GM18907 (cell line): ENCODE results near the gene DYNLRB1.
"Not testable (repeated sequence)": the region's sequence is repeated elsewhere in the genome, so short reads cannot be mapped to it uniquely, and the experiment has no call there.

Experiments
- ATAC-seq: cut with Tn5 transposase; IDR thresholded peaks from one replicate; pipeline ENCODE4 v1.9.1; 2021; ENCODE audit warnings: mild to moderate bottlenecking, moderate library complexity; ENCODE audit not compliant: unreplicated experiment

DYNLRB1 gene

DNA sequence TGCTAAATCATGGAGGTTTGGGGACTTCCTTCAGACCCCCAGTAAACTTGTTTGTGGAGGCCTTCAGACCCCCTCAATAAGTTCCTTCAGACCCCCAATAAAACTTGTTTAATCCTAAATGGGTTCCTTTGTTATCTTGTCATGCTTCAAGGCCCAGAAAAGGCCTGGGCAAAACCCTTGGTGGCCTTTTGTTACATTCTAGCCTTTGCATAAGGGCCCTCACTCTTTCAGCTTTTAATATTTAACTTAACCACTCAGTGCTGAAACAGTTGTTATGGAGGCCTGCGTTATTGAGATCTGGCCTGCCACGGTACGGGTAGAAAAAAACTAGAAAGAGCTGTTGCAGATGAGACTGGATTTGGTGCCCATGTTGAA, 4.3 kb upstream of the DYNLRB1 start:
- no peak for ATAC-seq

GRCh38 chr20:34512266-34512954, 3.8 kb upstream of the DYNLRB1 start:
- no peak for ATAC-seq

GRCh38 chr20:34512955-34513419, 3.2 kb upstream of the DYNLRB1 start:
- ATAC-seq = no peak

DNA sequence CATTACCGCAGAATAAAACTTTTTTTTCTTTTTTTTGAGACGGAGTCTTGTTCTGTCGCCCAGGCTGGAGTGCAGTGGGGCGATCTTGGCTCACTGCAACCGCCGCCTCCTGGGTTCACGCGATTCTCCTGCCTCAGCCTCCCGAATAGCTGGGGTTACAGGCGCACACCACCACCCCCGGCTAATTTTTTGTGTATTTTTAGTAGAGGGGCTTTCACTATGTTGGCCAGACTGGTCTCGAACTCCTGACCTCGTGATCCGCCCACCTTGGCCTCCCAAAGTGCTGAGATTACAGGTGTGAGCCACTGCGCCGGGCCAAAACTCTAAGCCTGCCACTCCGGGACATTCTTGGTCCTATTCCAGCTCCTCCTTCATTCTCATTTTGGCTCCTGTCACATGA, 2.2 kb upstream of the DYNLRB1 start:
- ATAC-seq = not testable (repeated sequence)

DNA sequence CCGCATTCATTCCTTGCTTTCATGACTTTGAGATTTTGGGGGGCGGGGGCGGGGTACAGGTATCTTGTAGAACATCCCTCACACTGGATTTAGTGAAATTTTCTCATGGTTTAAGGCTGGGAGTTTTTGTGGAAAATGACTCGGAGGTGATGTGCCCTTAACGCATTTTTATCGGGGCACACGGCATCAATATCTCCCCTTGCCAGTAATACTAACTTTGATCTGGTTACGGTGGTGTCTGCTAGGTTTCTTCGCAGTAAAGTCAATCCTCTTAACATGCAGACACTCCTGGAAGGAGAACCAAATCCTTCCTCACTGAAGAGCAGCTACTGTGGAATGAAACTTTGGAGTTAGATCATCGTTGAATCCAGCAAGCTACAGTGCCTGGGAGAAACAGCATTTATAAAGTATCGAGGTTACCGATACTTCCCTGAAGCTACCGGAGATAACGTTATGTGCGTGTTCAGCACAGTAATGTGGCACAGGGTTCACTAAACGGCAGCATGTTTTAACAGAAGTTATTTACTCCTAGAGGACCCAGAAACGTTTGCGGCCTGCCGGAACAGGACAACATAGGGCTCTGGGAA, 1.2 kb upstream of the DYNLRB1 start:
- ATAC-seq = peak; percentile 12

- ATAC-seq = peak; percentile 56
Measured at GRCh38 chr20:34515484-34516246, 557 bp upstream of the DYNLRB1 start.

- no peak for ATAC-seq
Measured at GRCh38 chr20:34517114-34517505, 888 bp downstream of the DYNLRB1 start.

DNA sequence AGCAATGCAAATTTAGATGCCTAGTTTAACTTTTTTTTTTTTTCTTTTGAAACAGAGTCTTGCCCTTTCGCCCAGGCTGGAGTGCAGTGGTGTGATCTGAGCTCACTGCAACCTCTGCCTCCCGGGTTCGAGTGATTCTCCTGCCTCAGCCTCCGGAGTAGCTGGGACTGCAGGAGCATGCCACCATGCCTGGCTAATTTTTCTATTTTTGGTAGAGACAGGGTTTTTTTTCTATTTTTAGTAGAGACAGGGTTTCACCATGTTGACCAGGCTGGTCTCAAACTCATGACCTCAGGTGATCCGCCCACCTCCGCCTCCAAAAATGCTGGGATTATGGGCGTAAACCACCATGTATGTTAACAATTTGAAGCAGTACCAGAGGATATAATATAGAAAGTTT, 2.6 kb downstream of the DYNLRB1 start:
- ATAC-seq = not testable (repeated sequence)

DNA sequence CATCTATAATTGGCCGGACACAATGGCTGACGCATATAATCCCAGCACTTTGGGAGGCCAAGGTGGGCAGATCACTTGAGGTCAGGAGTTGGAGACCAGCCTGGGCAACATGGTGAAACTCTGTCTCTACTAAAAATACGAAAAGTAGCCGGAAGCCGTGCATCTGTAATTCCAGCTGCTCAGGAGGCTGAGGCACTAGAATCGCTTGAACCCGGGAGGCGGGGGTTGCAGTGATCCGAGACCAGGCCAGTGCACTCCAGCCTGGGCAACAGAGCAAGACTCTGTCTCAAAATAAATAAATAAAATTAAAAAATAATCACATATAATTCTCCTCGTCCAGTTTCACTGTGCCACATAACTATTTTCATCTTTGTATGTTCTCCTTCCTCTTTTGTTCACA, 3.6 kb downstream of the DYNLRB1 start:
- ATAC-seq = not testable (repeated sequence)

DNA sequence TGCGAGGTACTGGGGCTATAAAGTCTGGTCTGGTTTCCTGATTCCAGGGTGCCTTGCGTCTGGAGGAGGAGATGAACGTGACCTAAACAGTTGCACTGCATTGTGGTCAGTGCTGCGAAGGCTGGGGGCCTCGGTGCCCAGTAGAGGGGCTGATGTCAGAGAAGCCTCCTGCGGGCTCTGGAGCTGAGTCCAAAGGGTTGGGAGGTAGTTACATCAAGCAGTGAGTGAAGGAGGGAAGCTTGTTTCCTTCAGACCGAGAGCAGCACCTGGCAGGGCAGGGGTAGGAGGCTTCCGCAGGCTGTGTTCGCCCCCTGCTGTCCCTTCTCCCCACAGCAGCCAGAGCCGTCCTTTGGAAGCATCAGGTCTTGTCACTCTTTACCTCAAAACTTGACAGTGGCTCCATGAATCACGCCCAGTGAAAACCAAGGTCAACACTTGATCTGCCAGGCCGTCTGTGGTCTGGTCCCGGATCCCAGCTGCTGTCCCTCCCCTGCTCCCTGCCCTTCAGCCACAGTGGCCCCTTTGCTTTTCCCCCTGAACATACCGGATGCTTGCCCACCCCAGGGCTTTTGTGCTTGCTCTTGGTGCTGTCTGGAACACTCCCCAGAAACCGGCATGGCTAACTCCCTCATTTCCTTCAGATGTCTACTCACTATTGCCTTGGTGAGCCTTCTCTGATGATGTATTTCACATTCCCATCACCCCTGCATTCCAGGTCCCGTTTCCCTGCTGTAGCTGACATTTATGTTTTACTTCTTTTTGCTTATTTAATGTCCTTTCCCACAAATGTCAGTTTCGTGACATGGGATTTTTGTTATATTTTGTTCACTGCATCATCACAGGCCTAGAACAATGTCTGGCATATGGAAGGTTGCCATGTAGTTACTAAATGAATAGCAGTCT, 7.0 kb downstream of the DYNLRB1 start:
- ATAC-seq = no peak

DNA sequence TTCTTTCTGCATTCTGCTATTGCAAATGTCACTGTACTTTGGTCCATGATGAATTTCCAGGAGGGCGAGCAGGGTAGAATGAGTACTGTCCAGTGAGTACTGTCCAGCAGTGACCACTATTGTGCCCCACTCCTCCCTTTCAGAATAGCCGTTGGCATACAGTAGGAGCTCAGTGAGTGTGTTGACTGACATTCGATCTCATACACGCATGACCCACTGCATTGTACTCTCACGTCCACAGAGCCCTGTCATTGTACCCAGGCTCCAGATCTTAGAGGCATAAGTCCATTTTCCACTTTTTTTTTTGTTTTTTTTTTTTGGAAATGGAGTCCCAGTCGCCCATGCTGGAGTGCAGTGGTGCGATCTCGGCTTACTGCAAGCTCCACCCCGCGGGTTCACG, 8.2 kb downstream of the DYNLRB1 start:
- ATAC-seq = no peak

- no peak for ATAC-seq
Measured at GRCh38 chr20:34525342-34525708, 9.1 kb downstream of the DYNLRB1 start.

GRCh38 chr20:34525709-34526416, 9.6 kb downstream of the DYNLRB1 start:
- no peak for ATAC-seq

DNA sequence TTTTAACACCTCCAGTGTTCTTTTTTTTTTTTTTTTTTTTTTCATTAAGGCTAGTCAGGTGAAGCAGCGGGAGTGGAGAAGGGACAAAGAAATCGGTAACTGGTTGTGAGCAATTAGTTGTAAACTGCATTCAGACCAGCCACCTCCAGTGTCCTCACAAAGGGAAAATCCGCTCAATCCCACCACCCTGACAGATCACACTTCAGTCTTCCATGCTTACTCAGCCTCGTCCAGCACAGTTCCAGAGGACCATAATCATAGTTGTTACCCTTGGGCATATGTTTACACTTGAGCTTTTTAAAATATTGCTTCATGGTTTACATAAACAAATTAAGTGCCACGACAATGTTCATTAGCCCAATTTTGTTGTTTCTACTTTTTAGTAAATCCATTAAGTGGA, 10.2 kb downstream of the DYNLRB1 start:
- no peak for ATAC-seq

DNA sequence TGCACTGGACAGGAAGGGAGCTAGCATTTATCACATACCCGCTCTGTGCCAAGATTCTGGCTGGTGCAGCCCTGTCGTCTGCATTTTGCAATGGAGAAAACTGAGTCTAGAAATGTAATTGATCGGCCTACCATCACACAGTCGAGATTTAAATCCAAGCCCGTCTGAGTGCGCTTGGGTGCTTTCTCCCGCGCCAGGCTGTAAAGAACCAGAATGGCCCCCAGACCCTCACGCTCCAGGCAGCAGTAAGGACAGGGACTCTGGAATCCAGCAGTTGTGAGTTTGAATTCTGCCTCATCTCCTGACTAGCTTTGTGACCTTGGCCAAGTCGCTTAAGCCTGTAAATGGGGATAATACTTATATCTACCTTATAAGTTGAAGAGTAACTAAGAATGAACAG, 10.8 kb downstream of the DYNLRB1 start:
- no peak for ATAC-seq

DNA sequence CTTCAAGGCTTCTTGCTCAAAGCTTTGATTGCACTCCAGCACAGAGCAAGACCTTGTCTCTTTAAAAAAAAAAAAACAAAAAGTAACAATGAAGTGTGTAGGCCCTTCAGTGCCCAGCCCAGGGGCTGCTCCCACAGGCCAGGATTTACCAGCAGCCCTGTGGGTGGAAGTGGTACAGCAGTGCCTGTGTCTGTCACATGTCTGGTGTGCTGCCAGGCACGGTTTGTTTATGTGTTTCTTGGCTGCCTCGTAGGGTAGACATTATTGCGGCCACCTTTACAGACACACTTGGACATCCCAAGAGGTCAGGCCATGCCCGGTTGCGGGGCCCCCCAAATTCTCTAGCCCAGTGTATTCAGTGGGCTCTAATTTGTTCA, 12.7 kb downstream of the DYNLRB1 start:
- ATAC-seq = no peak

- no peak for ATAC-seq
Measured at GRCh38 chr20:34529742-34530141, 13.5 kb downstream of the DYNLRB1 start.

DNA sequence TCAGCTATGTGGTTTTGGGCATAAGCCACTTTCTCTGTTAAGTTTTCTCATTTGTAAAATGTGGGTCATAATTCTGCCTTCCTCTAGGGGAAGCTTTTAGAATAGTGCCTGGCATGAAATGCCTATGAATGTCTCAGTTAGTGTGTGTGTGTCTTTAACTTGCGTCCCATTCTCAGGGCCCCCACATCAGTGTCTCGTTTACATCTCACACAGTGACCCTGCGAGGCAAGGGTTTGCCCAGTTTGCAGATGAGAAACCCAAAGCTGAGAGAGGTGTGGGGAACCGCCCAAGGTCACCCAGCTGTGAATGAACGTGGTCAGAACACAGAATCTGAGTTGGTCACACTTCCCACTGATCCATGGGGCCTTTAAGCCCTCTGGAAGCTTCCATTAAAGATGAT, 14.1 kb downstream of the DYNLRB1 start:
- no peak for ATAC-seq

DNA sequence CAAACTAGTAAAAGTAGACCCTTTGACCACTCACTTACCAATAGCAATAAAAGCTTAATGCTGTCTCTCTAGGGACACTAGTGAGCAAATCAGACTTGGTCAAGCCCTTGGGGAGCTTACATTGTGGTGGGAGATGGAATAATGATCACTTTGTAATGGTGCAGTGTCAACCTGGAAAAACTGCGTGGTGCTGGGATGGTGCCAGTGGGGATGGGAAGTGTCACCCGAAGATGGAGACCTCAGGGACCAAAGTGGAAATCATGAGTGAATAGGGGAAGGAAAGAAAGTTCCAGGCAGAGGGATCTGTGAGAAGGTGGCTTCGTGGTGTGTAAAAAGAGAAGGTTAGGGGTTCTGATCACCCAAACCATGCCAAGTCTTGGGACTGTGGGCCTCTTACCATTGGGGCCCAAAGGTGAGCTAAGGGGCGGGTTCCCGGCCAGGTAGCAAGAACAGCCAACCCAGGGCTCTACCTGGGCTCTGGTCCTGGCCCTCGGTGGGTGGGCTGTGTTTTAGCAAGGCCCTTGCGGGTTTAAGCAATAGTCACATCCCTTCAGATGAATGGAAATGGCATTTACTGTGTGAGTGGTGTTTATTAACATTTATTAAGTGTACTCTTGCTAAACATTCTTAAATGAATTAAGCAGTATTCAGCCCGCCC, 15.5 kb downstream of the DYNLRB1 start:
- no peak for ATAC-seq

DNA sequence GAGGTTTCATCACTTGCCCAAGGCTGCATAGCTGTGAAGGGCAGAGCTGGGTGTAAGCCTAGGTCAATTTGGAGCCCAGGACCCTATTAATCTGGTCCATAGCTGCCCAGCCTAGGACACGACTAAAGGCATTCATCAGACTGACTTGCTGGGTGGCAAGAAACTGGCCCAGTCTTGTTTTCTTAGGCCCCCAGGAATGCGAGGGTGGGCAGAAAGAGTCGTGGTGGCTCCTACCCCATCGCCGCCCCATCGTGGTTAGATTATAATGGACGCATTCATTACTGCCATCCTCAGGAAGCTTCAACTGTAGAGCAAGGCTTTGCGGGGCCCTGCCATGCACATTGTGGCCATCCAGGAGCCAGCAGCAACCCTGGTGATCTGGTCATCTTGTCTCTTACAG, 16.1 kb downstream of the DYNLRB1 start:
- no peak for ATAC-seq
